Astrocyte (in vitro differentiated cells and primary cell): ENCODE measurements around the gene GABRA5. TPM values are rescaled to one million over a fixed set of nuclear protein-coding genes. Genes with fewer than 3 reads are reported as not detected.

Experiments used
- DNase-seq: peaks from one replicate; pipeline ENCODE4 v3.0.0-alpha.2; 2010; ENCODE audit warnings: low read depth
- FAIRE-seq: peaks from 2 replicates; lab custom pipeline; 2011; peaks lifted over from hg19 to GRCh38; lab: Jason Lieb, UNC
- H2AFZ ChIP-seq: 2 replicates; pipeline ENCODE4 v1.6.0; 2012; ENCODE audit warnings: low read depth, low read length, inconsistent platforms
- H3K27ac ChIP-seq: 2 replicates; pipeline ENCODE4 v1.5.1; 2011; ENCODE audit warnings: low read depth, low read length, inconsistent platforms
- H3K27me3 ChIP-seq: 2 replicates; pipeline ENCODE4 v1.6.0; 2011; ENCODE audit warnings: low read length, inconsistent platforms; ENCODE audit not compliant: insufficient read depth
- H3K36me3 ChIP-seq: 2 replicates; pipeline ENCODE4 v1.5.1; 2011; ENCODE audit warnings: low read length, inconsistent platforms; ENCODE audit not compliant: insufficient read depth
- H3K4me1 ChIP-seq: 2 replicates; pipeline ENCODE4 v1.5.1; 2011; ENCODE audit warnings: low read length, inconsistent platforms; ENCODE audit not compliant: insufficient read depth
- H3K4me2 ChIP-seq: 2 replicates; pipeline ENCODE4 v1.6.0; 2012; ENCODE audit warnings: low read length, inconsistent platforms
- H3K4me3 ChIP-seq: 2 replicates; pipeline ENCODE4 v1.5.1; 2011; ENCODE audit warnings: low read depth, mild to moderate bottlenecking, low read length, inconsistent platforms; ENCODE audit not compliant: insufficient read depth
- H3K79me2 ChIP-seq: 2 replicates; pipeline ENCODE4 v1.6.0; 2012; ENCODE audit warnings: mild to moderate bottlenecking, low read length, inconsistent platforms; ENCODE audit not compliant: insufficient read depth
- H3K9ac ChIP-seq: 2 replicates; pipeline ENCODE4 v1.6.0; 2012; ENCODE audit warnings: mild to moderate bottlenecking, low read length, inconsistent platforms
- H3K9me3 ChIP-seq: 2 replicates; pipeline ENCODE4 v1.5.1; 2012; ENCODE audit warnings: low read depth, mild to moderate bottlenecking, low read length, inconsistent platforms; ENCODE audit not compliant: insufficient read depth
- H4K20me1 ChIP-seq: 2 replicates; pipeline ENCODE4 v1.6.0; 2012; ENCODE audit warnings: low read length, inconsistent platforms; ENCODE audit not compliant: insufficient read depth
- H3K27ac Mint-ChIP-seq: one replicate; pipeline ENCODE4 v1.8.0; 2021; ENCODE audit warnings: mild to moderate bottlenecking, mixed read lengths; ENCODE audit not compliant: unreplicated experiment
- H3K27me3 Mint-ChIP-seq: one replicate; pipeline ENCODE4 v1.8.0; 2021; ENCODE audit warnings: low read depth, mixed read lengths; ENCODE audit not compliant: unreplicated experiment
- H3K36me3 Mint-ChIP-seq: one replicate; pipeline ENCODE4 v1.8.0; 2021; ENCODE audit warnings: low read depth, mixed read lengths; ENCODE audit not compliant: unreplicated experiment
- H3K4me1 Mint-ChIP-seq: one replicate; pipeline ENCODE4 v1.8.0; 2021; ENCODE audit warnings: low read depth, mixed read lengths; ENCODE audit not compliant: unreplicated experiment
- H3K4me3 Mint-ChIP-seq: one replicate; pipeline ENCODE4 v1.8.0; 2021; ENCODE audit warnings: mild to moderate bottlenecking, moderate library complexity, mixed read lengths; ENCODE audit not compliant: unreplicated experiment
- H3K9me3 Mint-ChIP-seq: one replicate; pipeline ENCODE4 v1.8.0; 2021; ENCODE audit warnings: mild to moderate bottlenecking, mixed read lengths; ENCODE audit not compliant: unreplicated experiment
- EZH2 ChIP-seq: IDR thresholded peaks from 2 replicates; pipeline ENCODE4 v1.6.1; 2012; ENCODE audit warnings: mild to moderate bottlenecking, low read length, inconsistent platforms; ENCODE audit not compliant: insufficient read depth
- total RNA-seq: library from RNA; stranded (reverse); gene quantifications from 2 replicates; pipeline ENCODE4 v1.2.1, GENCODE V29; 2021
- TF ChIP-seq, protein P1 (sequence below): IDR thresholded peaks from 2 replicates; pipeline ENCODE4 v1.5.1; 2011; ENCODE audit warnings: low read depth, mild to moderate bottlenecking, inconsistent platforms, low read length, moderate library complexity; ENCODE audit not compliant: insufficient read depth

GABRA5 gene
- total RNA-seq, 1 donor from 2014 or later = 7.9 TPM

DNA sequence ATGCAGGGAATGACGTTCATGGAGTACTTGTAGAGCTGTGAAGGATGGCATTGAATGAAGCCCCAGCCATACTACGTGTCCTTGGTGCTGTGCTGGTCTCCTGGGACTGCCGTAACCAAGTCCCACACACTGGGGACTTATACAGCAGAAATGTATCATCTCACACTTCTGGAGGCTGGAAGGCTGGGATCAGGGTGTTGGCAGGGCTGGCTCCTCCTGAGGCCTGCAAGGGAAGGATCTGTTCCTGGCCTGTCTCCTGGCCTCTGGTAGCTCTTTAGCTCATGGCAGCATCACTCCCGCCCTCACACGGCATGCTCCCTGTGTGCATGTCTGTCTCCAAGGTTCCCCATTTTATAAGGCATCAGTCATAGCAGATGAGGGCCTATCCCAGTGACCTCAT is 74.6 kb downstream of the GABRA5 start:
- Histone ChIP-seq H3K4me3 (no peak overlapping the region), H3K4me2 (no peak overlapping the region), H3K27me3 (no peaks in the 10 kb centered on the region), H3K9ac (no peak overlapping the region), H3K27ac (no peak overlapping the region), H3K9me3 (no peaks in the 10 kb centered on the region), H3K36me3 (no peaks in the 10 kb centered on the region), H4K20me1 (no peaks in the 10 kb centered on the region), H2AFZ (no peak overlapping the region), H3K4me1 (no peaks in the 10 kb centered on the region), H3K79me2 (no peaks in the 10 kb centered on the region)
- DNase-seq (no peak), FAIRE-seq (no peak)
- no peaks in the 10 kb centered on the region for H3K4me1 Mint-ChIP-seq
- no peaks in the 10 kb centered on the region for H3K9me3 Mint-ChIP-seq
- H3K27me3 Mint-ChIP-seq = peaks cover 8% of the 10 kb centered on the region
- H3K4me3 Mint-ChIP-seq = no peak overlapping the region
- peaks cover 3% of the 10 kb centered on the region for H3K36me3 Mint-ChIP-seq
- no peak overlapping the region for H3K27ac Mint-ChIP-seq
- TF ChIP-seq EZH2 = no peak
- TF ChIP-seq, protein P1, sequence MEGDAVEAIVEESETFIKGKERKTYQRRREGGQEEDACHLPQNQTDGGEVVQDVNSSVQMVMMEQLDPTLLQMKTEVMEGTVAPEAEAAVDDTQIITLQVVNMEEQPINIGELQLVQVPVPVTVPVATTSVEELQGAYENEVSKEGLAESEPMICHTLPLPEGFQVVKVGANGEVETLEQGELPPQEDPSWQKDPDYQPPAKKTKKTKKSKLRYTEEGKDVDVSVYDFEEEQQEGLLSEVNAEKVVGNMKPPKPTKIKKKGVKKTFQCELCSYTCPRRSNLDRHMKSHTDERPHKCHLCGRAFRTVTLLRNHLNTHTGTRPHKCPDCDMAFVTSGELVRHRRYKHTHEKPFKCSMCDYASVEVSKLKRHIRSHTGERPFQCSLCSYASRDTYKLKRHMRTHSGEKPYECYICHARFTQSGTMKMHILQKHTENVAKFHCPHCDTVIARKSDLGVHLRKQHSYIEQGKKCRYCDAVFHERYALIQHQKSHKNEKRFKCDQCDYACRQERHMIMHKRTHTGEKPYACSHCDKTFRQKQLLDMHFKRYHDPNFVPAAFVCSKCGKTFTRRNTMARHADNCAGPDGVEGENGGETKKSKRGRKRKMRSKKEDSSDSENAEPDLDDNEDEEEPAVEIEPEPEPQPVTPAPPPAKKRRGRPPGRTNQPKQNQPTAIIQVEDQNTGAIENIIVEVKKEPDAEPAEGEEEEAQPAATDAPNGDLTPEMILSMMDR = no peak

GRCh38 chr15:26943866-26944265 is 77.0 kb downstream of the GABRA5 start:
- Histone ChIP-seq H3K4me2 (no peak overlapping the region), H3K9ac (no peak overlapping the region), H3K79me2 (no peaks in the 10 kb centered on the region), H3K4me3 (no peak overlapping the region), H4K20me1 (no peaks in the 10 kb centered on the region), H3K4me1 (no peaks in the 10 kb centered on the region), H3K27ac (no peak overlapping the region), H3K9me3 (no peaks in the 10 kb centered on the region), H2AFZ (no peak overlapping the region), H3K27me3 (no peaks in the 10 kb centered on the region), H3K36me3 (no peaks in the 10 kb centered on the region)
- DNase-seq (no peak), FAIRE-seq (no peak)
- H3K4me1 Mint-ChIP-seq = no peaks in the 10 kb centered on the region
- no peaks in the 10 kb centered on the region for H3K9me3 Mint-ChIP-seq
- no peak overlapping the region for H3K27ac Mint-ChIP-seq
- TF ChIP-seq, protein P1 = no peak
- TF ChIP-seq EZH2 = no peak
- no peaks in the 10 kb centered on the region for H3K36me3 Mint-ChIP-seq
- no peak overlapping the region for H3K4me3 Mint-ChIP-seq
- H3K27me3 Mint-ChIP-seq = peaks cover 7% of the 10 kb centered on the region

GRCh38 chr15:26945046-26945445 is 78.2 kb downstream of the GABRA5 start:
- Histone ChIP-seq H3K36me3 (no peaks in the 10 kb centered on the region), H2AFZ (no peak overlapping the region), H4K20me1 (no peaks in the 10 kb centered on the region), H3K4me3 (no peak overlapping the region), H3K9ac (no peak overlapping the region), H3K79me2 (no peaks in the 10 kb centered on the region), H3K9me3 (no peaks in the 10 kb centered on the region), H3K4me2 (no peak overlapping the region), H3K27me3 (no peaks in the 10 kb centered on the region), H3K4me1 (no peaks in the 10 kb centered on the region), H3K27ac (no peak overlapping the region)
- Mint-ChIP-seq H3K36me3 (no peaks in the 10 kb centered on the region), H3K9me3 (no peaks in the 10 kb centered on the region), H3K27me3 (peaks cover 4% of the 10 kb centered on the region), H3K4me1 (no peaks in the 10 kb centered on the region), H3K4me3 (no peak overlapping the region), H3K27ac (no peak overlapping the region)
- no peak for FAIRE-seq
- TF ChIP-seq, protein P1 = no peak
- no peak for TF ChIP-seq EZH2
- DNase-seq = no peak
